ENCODE results near the gene ZNF33B. TPM values are rescaled to one million over a fixed set of nuclear protein-coding genes. Genes with fewer than 3 reads are reported as not detected.
"Not testable (repeated sequence)": the region's sequence is repeated elsewhere in the genome, so short reads cannot be mapped to it uniquely, and the experiment has no call there.

The ZNF33B gene
- total RNA-seq, 4 donors from 2014 or later = 37.8 to 47.6 (median 43.3) TPM

DNA sequence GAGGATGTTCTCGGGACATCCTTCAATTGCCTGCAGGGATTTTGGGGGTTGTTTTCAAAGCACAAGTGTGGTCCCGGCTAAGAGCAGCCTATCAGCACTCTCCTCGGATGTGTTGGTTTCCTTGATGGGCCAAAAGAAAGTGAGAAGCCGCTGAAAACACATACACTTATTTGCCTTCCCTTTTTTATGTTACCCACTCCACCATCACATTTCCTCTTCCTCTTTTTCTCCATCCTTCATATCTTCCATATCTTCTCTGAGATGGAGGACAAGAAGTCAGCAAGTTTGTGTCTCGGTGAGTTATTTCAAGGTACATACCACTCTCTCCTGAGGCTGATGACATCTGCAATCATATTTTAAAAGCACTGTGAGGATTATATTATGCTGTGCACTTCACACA is 64.0 kb downstream of the ZNF33B start:
- 75 to 90% methylated on average over 5 of the region's 5 CpGs for WGBS, 2 donors
- Histone ChIP-seq H3K36me3 (no peaks in the 10 kb centered on the region), H3K27me3 (no peaks in the 10 kb centered on the region), H3K4me1 (no peaks in the 10 kb centered on the region), H3K27ac (no peak overlapping the region), H3K9me3 (no peaks in the 10 kb centered on the region), H3K4me3 (replicated peaks in 1 of 3) (no peak overlapping the region)
- no peak for DNase-seq
- TF ChIP-seq, protein P1, sequence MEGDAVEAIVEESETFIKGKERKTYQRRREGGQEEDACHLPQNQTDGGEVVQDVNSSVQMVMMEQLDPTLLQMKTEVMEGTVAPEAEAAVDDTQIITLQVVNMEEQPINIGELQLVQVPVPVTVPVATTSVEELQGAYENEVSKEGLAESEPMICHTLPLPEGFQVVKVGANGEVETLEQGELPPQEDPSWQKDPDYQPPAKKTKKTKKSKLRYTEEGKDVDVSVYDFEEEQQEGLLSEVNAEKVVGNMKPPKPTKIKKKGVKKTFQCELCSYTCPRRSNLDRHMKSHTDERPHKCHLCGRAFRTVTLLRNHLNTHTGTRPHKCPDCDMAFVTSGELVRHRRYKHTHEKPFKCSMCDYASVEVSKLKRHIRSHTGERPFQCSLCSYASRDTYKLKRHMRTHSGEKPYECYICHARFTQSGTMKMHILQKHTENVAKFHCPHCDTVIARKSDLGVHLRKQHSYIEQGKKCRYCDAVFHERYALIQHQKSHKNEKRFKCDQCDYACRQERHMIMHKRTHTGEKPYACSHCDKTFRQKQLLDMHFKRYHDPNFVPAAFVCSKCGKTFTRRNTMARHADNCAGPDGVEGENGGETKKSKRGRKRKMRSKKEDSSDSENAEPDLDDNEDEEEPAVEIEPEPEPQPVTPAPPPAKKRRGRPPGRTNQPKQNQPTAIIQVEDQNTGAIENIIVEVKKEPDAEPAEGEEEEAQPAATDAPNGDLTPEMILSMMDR (IDR thresholded peaks at IDR 0.05) = no peak
- TF ChIP-seq POLR2A (IDR thresholded peaks at IDR 0.05) = no peak
- intact Hi-C loops (cut with DNase I) = no loop called here

DNA sequence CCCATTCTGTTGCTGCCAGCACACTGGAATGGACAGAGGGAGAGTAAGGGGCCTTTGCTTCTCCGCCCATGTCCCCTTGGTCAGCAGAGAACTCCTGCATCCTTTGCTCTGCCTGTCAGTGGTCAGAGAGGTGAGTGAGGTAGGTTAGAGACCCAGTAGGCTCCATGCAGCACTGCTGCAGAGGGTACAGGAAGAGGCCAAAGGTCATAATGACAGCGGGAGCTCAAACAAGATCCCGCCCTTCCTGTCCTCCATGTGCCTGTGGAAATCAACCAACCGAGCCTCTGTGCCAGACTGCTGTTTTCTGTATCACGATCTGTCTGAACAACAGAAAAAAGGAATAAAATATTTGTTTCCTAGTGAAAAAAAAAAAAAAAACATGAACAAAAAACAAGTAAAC is 81.4 kb downstream of the ZNF33B start:
- Histone ChIP-seq H3K27me3 (no peaks in the 10 kb centered on the region), H3K4me1 (peaks cover 2 to 4% of the 10 kb centered on the region in 2 donors), H3K36me3 (no peaks in the 10 kb centered on the region), H3K27ac (no peak overlapping the region), H3K9me3 (no peaks in the 10 kb centered on the region), H3K4me3 (replicated peaks in 1 of 3) (no peak overlapping the region)
- TF ChIP-seq POLR2A (IDR thresholded peaks at IDR 0.05) = no peak
- TF ChIP-seq, protein P1 (IDR thresholded peaks at IDR 0.05) = no peak
- DNase-seq = no peak
- intact Hi-C loops (cut with DNase I) = loop anchor here (10.0 kb wide), 1 partner anchor 88 kb away; no protein-coding TSS in a partner anchor
- WGBS, 2 donors = 73 to 79% methylated on average over 5 of the region's 5 CpGs

DNA sequence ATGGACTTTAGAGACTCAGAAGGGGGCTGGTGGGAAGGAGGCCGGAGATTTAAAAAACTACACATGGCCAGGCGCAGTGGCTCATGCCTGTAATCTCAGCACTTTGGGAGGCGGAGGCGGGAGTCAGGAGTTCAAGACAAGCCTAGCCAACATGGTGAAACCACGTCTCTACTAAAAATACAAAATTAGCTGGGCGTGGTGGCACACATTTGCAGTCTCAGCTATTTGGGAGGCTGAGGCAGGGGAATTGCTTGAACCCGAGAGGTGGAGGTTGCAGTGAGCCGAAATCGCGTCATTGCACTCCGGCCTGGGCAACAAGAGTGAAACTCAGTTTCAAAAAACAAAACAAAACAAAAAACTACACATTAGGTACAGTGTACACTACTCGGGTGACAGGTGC is 84.8 kb downstream of the ZNF33B start:
- H3K27ac ChIP-seq = peak overlapping the region; percentile 26 to 59 (median 30)
- not testable (repeated sequence) for H3K36me3 ChIP-seq, H3K27me3 ChIP-seq, H3K9me3 ChIP-seq
- DNase-seq = peak in 1 of 2 donors; percentile 8
- peaks cover 10 to 11% of the 10 kb centered on the region in 2 donors for H3K4me1 ChIP-seq
- intact Hi-C loops (cut with DNase I) = loop anchor here (10.0 kb wide), 1 partner anchor 91 kb away; no protein-coding TSS in a partner anchor
- H3K4me3 ChIP-seq (replicated peaks in 1 of 3) = peak overlapping the region in 1 of 3 donors; percentile 54
- 90 to 94% methylated on average over 12 of the region's 12 CpGs for WGBS, 2 donors

DNA sequence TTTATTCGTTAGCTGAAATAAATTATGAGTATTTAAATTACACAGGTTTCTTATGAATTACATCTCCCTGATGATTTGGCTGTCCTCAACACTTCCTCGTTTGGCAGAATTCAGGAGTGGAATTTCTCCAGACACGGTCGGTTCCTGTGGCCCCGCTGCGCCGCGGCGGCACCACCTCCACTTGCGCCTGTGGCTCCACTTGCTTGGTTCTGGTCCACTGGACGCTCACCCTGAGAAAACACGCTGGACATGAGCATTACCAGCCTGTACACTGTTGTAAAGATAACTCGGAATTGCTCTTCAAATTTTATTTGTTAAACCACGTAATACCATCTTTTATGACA is 85.3 kb downstream of the ZNF33B start:
- intact Hi-C loops (cut with DNase I) = loop anchor here (10.0 kb wide), 1 partner anchor 92 kb away; no protein-coding TSS in a partner anchor

DNA sequence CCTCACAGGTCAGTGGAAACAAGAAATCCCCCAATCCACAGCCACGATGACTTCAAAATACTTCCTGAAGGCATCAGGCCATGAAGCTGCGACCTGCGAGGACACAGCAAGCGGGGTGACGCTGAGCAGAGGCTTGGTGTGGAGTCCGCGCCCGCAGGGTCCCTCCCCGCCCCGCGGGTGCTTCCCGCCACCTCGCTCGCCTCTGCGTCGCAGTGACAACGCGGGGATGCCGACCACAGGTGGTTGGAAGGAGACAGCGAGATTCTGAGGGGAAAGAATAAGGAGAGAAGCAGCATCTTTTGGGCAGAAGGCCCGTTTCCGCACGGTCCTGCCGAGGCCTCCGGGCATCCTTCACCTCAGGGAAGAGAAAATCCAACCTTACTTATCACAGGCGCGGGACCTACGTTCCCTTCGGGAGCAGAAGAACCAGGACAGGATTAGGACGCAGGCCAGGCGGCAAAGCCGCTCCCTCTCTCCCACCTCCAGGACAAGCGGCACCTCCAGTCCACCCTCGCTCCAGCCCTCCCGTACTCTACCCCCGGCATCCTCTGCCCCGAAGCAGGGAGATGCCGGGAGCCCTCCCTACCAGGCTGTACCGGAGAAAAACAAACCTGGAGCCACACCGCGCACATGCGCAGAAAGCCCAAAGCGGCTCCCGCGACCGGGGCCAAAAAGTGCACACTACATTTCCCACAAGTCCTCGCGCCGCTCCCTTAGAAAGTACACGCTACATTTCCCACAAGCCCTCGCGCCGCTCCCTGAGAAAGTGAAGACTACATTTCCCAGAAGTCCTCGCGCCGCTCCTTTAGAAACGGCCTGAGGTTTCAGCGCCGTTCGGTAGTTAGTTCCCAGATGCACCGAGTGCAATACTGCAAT is 85.9 kb downstream of the ZNF33B start:
- intact Hi-C loops (cut with DNase I) = loop anchor here (10.0 kb wide), 1 partner anchor 92 kb away; no protein-coding TSS in a partner anchor
- no peaks in the 10 kb centered on the region for H3K27me3 ChIP-seq
- no peaks in the 10 kb centered on the region for H3K9me3 ChIP-seq
- H3K4me3 ChIP-seq (replicated peaks in 1 of 3) = peak overlapping the region; percentile 24 to 54 (median 41)
- peak in 1 of 2 donors; percentile 80 for TF ChIP-seq POLR2A (IDR thresholded peaks at IDR 0.05)
- TF ChIP-seq, protein P1 (IDR thresholded peaks at IDR 0.05) = no peak
- peak; percentile 97 to 98 for DNase-seq
- whole genome bisulfite sequencing, 2 donors = 0 to 1% methylated on average over 45 to 56 of the region's 61 CpGs
- no peaks in the 10 kb centered on the region for H3K36me3 ChIP-seq
- H3K4me1 ChIP-seq = peaks cover 10 to 11% of the 10 kb centered on the region in 2 donors
- peak overlapping the region; percentile 30 to 59 (median 53) for H3K27ac ChIP-seq

More for the DNA sequence above, 85.3 kb downstream of the ZNF33B start:
- H3K27me3 ChIP-seq = no peaks in the 10 kb centered on the region
- peak overlapping the region; percentile 26 to 59 (median 30) for H3K27ac ChIP-seq
- H3K36me3 ChIP-seq = no peaks in the 10 kb centered on the region
- 2 to 6% methylated on average over 14 of the region's 14 CpGs for WGBS, 2 donors
- DNase-seq = peak; percentile 77 to 80
- H3K4me3 ChIP-seq (replicated peaks in 1 of 3) = peak overlapping the region; percentile 24 to 54 (median 27)
- H3K9me3 ChIP-seq = no peaks in the 10 kb centered on the region
- peaks cover 10 to 11% of the 10 kb centered on the region in 2 donors for H3K4me1 ChIP-seq
- TF ChIP-seq POLR2A (IDR thresholded peaks at IDR 0.05) = no peak
- TF ChIP-seq, protein P1 (IDR thresholded peaks at IDR 0.05) = no peak

Measured in thyroid gland (tissue), 4 donors.